Thoracic aorta (tissue), 2 donors: Measurements from ENCODE around the gene ZNF670. TPM values are rescaled to one million over a fixed set of nuclear protein-coding genes. Genes with fewer than 3 reads are reported as not detected.

ENCODE experiments used
- ATAC-seq: fragments of 150-250 bp; one replicate; pipeline ENCODE4 v1.8.0; 2017; ENCODE audit warnings: low read depth; ENCODE audit not compliant: insufficient number of reproducible peaks, low FRiP score
- DNase-seq: peaks from one replicate; pipeline ENCODE4 v3.0.0-alpha.2; 2020; ENCODE audit warnings: low spot score
- H3K27ac ChIP-seq, 2 donors: fragments of 200-600 bp; sonication (generic); 1 replicate in 1 of 2; 2 replicates in 1 of 2; pipeline ENCODE4 v1.5.1; 2016; ENCODE audit warnings: mild to moderate bottlenecking in 2 of 2, moderate library complexity in 2 of 2
- H3K27me3 ChIP-seq: fragments of 200-600 bp; sonication (generic); replicated peaks from 2 replicates; pipeline ENCODE4 v1.6.0; 2016; ENCODE audit warnings: mild to moderate bottlenecking; ENCODE audit not compliant: insufficient read depth
- H3K36me3 ChIP-seq: fragments of 200-600 bp; sonication (generic); one replicate; pipeline ENCODE4 v1.5.1; 2016
- H3K4me1 ChIP-seq, 2 donors: fragments of 200-600 bp; sonication (generic); 1 replicate in 1 of 2; 2 replicates in 1 of 2; pipeline versions ENCODE4 v1.5.1 to v1.6.0; 2016; ENCODE audit warnings: low read depth in 2 of 2, mild to moderate bottlenecking in 1 of 2; ENCODE audit not compliant: control insufficient read depth in 1 of 2
- H3K4me3 ChIP-seq: fragments of 200-600 bp; sonication (generic); 2 replicates; pipeline ENCODE4 v1.5.1; 2016; ENCODE audit warnings: mild to moderate bottlenecking
- H3K9me3 ChIP-seq: fragments of 200-600 bp; sonication (generic); 2 replicates; pipeline ENCODE4 v1.5.1; 2016
- total RNA-seq, 2 donors: library from RNA; depleted of rRNA; stranded (reverse); fragments of >200 nt; gene quantifications; one replicate each; pipeline versions ENCODE4 v1.1.0 to v1.2.3, GENCODE V29; 2016
- TF ChIP-seq, protein P1 (sequence below): fragments of 200-600 bp; sonication (generic); IDR thresholded peaks from one replicate; pipeline ENCODE4 v1.5.1; 2019; ENCODE audit warnings: antibody characterized with exemption

Gene ZNF670
- total RNA-seq, 2 donors from 2014 or later = 1.1 to 5.2 TPM

DNA sequence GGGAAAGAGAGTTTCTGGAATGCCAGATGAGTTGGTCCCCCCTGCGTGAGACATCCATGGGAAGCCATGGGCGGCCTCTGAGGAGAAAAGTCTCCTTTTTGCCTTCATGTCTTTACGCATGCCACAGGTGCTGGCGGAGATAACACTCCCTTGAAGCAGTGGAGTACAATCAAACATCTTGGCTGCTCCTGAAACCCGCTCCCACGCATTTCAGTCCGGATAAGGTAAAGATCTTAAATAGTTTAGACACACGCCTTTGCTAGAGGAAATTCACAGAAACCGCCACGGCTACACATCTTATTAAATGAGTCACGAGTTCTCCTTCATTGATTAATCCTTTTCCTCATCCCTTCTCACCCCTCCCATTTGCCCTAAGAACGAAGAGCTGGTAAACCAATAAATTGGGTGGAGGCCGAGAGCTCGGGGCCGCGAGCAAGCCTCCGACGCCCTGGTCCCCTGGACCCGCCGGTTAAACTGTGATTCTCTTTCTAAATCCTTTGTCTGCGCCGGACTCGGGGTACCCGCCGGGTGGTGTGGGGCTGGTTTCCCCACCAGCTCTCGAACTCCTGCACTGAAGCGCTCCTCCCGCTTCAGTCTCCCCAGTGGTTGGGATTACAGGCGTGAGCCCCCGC is 32.1 kb upstream of the ZNF670 start:
- no peaks in the 10 kb centered on the region for H3K36me3 ChIP-seq
- peak overlapping the region; percentile 96 for H3K4me3 ChIP-seq
- DNase-seq = no peak
- TF ChIP-seq, protein P1, sequence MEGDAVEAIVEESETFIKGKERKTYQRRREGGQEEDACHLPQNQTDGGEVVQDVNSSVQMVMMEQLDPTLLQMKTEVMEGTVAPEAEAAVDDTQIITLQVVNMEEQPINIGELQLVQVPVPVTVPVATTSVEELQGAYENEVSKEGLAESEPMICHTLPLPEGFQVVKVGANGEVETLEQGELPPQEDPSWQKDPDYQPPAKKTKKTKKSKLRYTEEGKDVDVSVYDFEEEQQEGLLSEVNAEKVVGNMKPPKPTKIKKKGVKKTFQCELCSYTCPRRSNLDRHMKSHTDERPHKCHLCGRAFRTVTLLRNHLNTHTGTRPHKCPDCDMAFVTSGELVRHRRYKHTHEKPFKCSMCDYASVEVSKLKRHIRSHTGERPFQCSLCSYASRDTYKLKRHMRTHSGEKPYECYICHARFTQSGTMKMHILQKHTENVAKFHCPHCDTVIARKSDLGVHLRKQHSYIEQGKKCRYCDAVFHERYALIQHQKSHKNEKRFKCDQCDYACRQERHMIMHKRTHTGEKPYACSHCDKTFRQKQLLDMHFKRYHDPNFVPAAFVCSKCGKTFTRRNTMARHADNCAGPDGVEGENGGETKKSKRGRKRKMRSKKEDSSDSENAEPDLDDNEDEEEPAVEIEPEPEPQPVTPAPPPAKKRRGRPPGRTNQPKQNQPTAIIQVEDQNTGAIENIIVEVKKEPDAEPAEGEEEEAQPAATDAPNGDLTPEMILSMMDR = no peak
- ATAC-seq = no peak
- H3K27me3 ChIP-seq = no peaks in the 10 kb centered on the region
- H3K27ac ChIP-seq = peak overlapping the region in 1 of 2 donors; percentile 81
- peaks cover 3 to 15% of the 10 kb centered on the region in 2 donors for H3K4me1 ChIP-seq
- H3K9me3 ChIP-seq = no peaks in the 10 kb centered on the region

DNA sequence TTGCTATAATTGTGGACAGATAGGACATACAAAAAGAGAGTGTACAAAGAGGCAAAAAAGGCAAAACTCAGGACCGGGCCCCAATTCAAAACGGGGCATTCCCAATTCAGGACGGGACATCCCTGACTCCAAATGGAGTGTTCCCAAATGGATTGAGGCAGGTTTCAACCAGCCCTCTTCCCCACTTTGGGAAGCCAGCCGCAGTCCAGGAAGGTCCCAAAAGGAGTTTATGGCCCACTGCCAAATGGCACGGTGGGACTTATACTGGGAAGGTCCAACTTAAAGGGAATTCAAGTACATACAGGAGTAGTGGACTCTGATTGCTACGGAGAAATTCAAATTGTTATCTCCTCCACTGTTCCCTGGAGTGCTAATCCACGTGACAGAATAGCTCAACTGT is 29.1 kb upstream of the ZNF670 start:
- H3K27ac ChIP-seq = no peak overlapping the region
- no peak for ATAC-seq
- H3K4me1 ChIP-seq = peaks cover 7 to 30% of the 10 kb centered on the region in 2 donors
- DNase-seq = no peak
- no peaks in the 10 kb centered on the region for H3K36me3 ChIP-seq
- no peak overlapping the region for H3K4me3 ChIP-seq
- H3K27me3 ChIP-seq = no peaks in the 10 kb centered on the region
- H3K9me3 ChIP-seq = no peaks in the 10 kb centered on the region
- TF ChIP-seq, protein P1 = no peak

DNA sequence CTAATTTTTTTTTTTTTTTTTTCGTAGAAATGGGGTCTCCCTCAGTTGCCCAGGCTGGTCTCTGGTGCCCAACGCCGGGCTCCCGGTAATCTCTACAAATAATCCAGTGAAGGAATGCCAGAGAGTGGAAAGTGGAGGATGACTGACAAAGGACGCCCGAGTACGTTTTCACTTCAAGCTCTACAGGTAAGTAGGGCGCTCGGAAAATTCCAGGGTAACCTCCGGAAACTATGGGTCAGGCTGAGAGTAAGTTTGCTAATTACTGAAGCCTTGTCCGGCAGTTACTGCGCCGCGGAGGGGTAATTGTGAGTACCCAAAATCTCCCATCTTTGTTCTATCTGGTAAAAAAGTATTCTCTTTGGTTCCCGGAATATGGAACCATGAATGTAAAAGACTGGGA is 27.4 kb upstream of the ZNF670 start:
- Histone ChIP-seq H3K9me3 (peaks cover 4% of the 10 kb centered on the region), H3K27me3 (no peaks in the 10 kb centered on the region), H3K4me3 (no peak overlapping the region), H3K36me3 (peaks cover 4% of the 10 kb centered on the region), H3K27ac (no peak overlapping the region), H3K4me1 (peaks cover 8 to 22% of the 10 kb centered on the region in 2 donors)
- ATAC-seq (no peak), DNase-seq (no peak)
- TF ChIP-seq, protein P1 = no peak

DNA sequence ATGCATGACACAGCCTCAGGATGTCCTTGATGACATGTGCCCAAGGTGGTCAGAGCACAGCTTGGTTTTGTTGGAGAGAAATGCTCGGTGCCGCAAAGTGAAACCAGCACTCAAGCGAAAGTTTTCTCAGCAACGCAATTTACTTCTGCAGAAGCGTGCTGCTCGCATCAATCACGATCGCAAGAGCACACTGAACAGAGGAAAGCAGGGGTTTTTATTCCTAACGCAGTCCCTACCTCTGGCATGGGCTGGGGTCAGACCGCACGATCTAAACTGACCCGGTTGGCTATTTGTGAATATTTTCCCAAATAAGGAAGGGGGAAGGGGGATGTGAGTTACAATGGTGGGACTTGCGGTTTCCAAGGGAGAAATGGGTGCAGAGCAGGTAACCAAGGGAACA is 26.4 kb upstream of the ZNF670 start:
- peaks cover 8 to 16% of the 10 kb centered on the region in 2 donors for H3K4me1 ChIP-seq
- ATAC-seq (no peak), DNase-seq (no peak)
- H3K27ac ChIP-seq = no peak overlapping the region
- H3K4me3 ChIP-seq = peak overlapping the region; percentile 93
- no peaks in the 10 kb centered on the region for H3K27me3 ChIP-seq
- TF ChIP-seq, protein P1 = no peak
- H3K9me3 ChIP-seq = peaks cover 7% of the 10 kb centered on the region
- peaks cover 13% of the 10 kb centered on the region for H3K36me3 ChIP-seq

DNA sequence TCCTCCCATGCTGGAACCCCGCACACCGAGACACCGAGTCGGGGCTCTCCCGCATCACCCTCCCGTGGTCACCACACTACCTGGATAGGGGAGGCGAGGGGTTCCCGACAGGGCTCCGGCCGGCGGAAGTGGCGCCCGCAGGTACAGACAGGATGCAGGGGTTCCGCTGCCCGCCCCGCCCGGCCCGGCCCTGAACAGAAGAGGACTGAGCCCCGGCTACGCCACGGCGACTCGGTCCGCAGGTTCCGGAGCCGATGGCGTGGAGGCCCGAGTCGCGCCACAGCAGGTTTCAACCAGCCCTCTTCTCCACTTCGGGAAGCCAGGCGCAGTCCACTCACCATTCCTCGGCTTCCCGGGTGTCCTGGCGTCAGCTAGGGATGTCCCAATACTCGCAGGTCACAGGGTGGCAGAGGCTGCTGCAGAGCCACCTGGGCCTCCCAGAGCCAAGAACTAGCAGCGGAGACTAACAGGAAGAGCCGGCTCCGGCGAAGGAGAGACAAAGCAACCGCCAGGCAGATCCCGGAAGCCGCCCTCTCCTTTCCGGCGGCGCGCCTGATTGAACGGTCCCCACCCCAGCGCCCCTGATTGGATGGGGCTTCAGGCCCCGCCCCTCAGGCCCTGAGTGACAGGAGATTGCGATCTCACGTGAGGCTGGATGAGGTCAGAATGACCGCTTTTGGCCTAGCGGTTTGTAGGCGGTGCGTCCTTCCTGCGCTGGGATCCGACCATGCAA is 25.4 kb upstream of the ZNF670 start, which contains the start of gene ZNF669:
Gene ZNF669, minus strand, starts transcription at position 498 of the 733 bp plus-strand sequence. Its CDS starts 157 bp downstream, at position 341.
- Histone ChIP-seq H3K27ac (peak within 1 kb of the TSS; percentile 83 to 87), H3K27me3 (no peaks in the 10 kb centered on the region), H3K9me3 (peaks cover 7% of the 10 kb centered on the region), H3K4me1 (peaks cover 8 to 16% of the 10 kb centered on the region in 2 donors), H3K4me3 (peak within 1 kb of the TSS; percentile 93), H3K36me3 (peaks cover 13% of the 10 kb centered on the region)
- DNase-seq = peak; percentile 86
- TF ChIP-seq, protein P1 = no peak
- peak; percentile 99 for ATAC-seq
